ENCODE data around the gene HES4.

DNA sequence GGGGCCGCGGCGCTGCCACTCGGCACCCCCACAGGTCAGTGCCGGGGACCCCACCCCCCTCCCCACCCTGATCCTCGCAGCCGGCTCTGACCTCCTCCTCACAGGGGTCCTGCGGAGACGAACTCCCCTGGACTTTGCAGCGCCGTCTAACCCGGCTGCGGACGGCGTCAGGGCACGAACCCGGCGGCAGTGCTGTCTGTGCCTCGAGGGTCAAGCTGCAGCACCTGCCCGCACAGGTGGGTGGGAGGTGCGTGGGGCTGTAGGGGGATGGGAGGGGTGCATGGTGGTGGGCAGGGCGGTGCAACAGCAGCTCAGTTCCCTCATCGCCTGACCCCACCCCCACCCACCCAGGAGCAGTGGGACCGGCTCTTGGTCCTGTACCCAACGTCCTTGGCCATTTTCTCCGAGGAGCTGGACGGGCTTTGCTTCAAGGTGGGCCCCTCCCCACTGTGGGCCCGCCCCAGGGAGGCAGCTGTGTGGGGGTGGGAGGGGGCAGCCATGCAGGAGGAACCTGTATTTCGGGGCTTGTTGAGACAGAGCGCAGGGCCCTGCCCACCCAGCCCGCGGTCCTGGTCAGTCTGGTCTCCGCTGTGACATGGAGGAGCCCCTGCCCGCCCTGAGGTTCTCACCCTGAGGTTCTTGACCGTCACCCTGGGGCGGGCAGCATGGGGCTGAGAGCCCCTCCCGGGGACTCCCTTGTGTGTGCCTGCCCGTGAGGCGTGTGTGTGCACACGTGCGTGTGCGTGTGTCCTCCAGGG, 28.7 kb downstream of the HES4 start:
- TF ChIP-seq, protein P1, sequence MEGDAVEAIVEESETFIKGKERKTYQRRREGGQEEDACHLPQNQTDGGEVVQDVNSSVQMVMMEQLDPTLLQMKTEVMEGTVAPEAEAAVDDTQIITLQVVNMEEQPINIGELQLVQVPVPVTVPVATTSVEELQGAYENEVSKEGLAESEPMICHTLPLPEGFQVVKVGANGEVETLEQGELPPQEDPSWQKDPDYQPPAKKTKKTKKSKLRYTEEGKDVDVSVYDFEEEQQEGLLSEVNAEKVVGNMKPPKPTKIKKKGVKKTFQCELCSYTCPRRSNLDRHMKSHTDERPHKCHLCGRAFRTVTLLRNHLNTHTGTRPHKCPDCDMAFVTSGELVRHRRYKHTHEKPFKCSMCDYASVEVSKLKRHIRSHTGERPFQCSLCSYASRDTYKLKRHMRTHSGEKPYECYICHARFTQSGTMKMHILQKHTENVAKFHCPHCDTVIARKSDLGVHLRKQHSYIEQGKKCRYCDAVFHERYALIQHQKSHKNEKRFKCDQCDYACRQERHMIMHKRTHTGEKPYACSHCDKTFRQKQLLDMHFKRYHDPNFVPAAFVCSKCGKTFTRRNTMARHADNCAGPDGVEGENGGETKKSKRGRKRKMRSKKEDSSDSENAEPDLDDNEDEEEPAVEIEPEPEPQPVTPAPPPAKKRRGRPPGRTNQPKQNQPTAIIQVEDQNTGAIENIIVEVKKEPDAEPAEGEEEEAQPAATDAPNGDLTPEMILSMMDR (optimal IDR thresholded peaks at IDR 0.05 in 1 of 3, IDR thresholded peaks at IDR 0.05 in 1 of 3, conservative IDR thresholded peaks at IDR 0.05 in 1 of 3; ENCODE audit: extremely low read depth in 1 of 3, insufficient read depth in 2 of 3, low read length in 3 of 3), result no peak
- TF ChIP-seq EZH2 (IDR thresholded peaks at IDR 0.05; ENCODE audit: low read length), result no peak
